ENCODE data around the gene CHRM3. TPM values are rescaled to one million over a fixed set of nuclear protein-coding genes. Genes with fewer than 3 reads are reported as not detected.
"Not testable (repeated sequence)": the region's sequence is repeated elsewhere in the genome, so short reads cannot be mapped to it uniquely, and the experiment has no call there.

Gene CHRM3
- total and polyA plus RNA-seq, 2 donors from 2014 or later: 1.4 to 2.9 TPM

GRCh38 chr1:239367196-239367810 is 19.1 kb upstream of the CHRM3 start:
- Histone ChIP-seq H3K36me3 (ENCODE audit: control insufficient read depth in 2 of 3, insufficient read depth in 3 of 3, low read length in 3 of 3) (no peaks in the 10 kb centered on the region), H3K27me3 (ENCODE audit: control insufficient read depth, insufficient read depth, low read length) (no peaks in the 10 kb centered on the region), H3K9me3 (ENCODE audit: control insufficient read depth in 2 of 3, insufficient read depth in 1 of 3, low read length in 3 of 3) (no peaks in the 10 kb centered on the region), H3K4me3 (ENCODE audit: low read length in 3 of 3) (no peak overlapping the region), H3K9ac (ENCODE audit: low read length in 3 of 3) (no peak overlapping the region), H3K27ac (ENCODE audit: low read depth in 2 of 2, low read length in 2 of 2) (no peak overlapping the region), H3K4me1 (ENCODE audit: control insufficient read depth in 2 of 3, insufficient read depth in 2 of 3, low read depth in 1 of 3, low read length in 3 of 3) (no peaks in the 10 kb centered on the region)
- intact Hi-C loops (cut with DNase I): no loop called here
- DNase-seq: no peak
- no peak for TF ChIP-seq CTCF (IDR thresholded peaks at IDR 0.05; ENCODE audit: borderline replicate concordance, extremely low read depth, insufficient read depth)
- FAIRE-seq: no peak

- Histone ChIP-seq H3K9ac (ENCODE audit: low read length in 3 of 3) (no peak overlapping the region), H3K4me3 (ENCODE audit: low read length in 3 of 3) (no peak overlapping the region), H3K27me3 (ENCODE audit: control insufficient read depth, insufficient read depth, low read length) (no peaks in the 10 kb centered on the region), H3K4me1 (ENCODE audit: control insufficient read depth in 2 of 3, insufficient read depth in 2 of 3, low read depth in 1 of 3, low read length in 3 of 3) (no peaks in the 10 kb centered on the region), H3K27ac (ENCODE audit: low read depth in 2 of 2, low read length in 2 of 2) (no peak overlapping the region), H3K36me3 (ENCODE audit: control insufficient read depth in 2 of 3, insufficient read depth in 3 of 3, low read length in 3 of 3) (no peaks in the 10 kb centered on the region), H3K9me3 (ENCODE audit: control insufficient read depth in 2 of 3, insufficient read depth in 1 of 3, low read length in 3 of 3) (no peaks in the 10 kb centered on the region)
- TF ChIP-seq CTCF (IDR thresholded peaks at IDR 0.05; ENCODE audit: borderline replicate concordance, extremely low read depth, insufficient read depth): no peak
- intact Hi-C loops (cut with DNase I): no loop called here
- FAIRE-seq: no peak
- DNase-seq: peak in 2 of 5 donors; percentile 13 to 21
Observed at GRCh38 chr1:239368436-239369109, 17.8 kb upstream of the CHRM3 start.

GRCh38 chr1:239370869-239371268 is 15.5 kb upstream of the CHRM3 start:
- DNase-seq; intact Hi-C loops (cut with DNase I); H3K4me1 ChIP-seq (ENCODE audit: control insufficient read depth in 2 of 3, insufficient read depth in 2 of 3, low read depth in 1 of 3, low read length in 3 of 3); H3K9me3 ChIP-seq (ENCODE audit: control insufficient read depth in 2 of 3, insufficient read depth in 1 of 3, low read length in 3 of 3); H3K27ac ChIP-seq (ENCODE audit: low read depth in 2 of 2, low read length in 2 of 2); H3K4me3 ChIP-seq (ENCODE audit: low read length in 3 of 3); H3K9ac ChIP-seq (ENCODE audit: low read length in 3 of 3); FAIRE-seq; H3K27me3 ChIP-seq (ENCODE audit: control insufficient read depth, insufficient read depth, low read length); H3K36me3 ChIP-seq (ENCODE audit: control insufficient read depth in 2 of 3, insufficient read depth in 3 of 3, low read length in 3 of 3): not testable (repeated sequence)

GRCh38 chr1:239382666-239383065 is 3.7 kb upstream of the CHRM3 start:
- H3K4me1 ChIP-seq (ENCODE audit: control insufficient read depth in 2 of 3, insufficient read depth in 2 of 3, low read depth in 1 of 3, low read length in 3 of 3): peaks cover 0 to 3% (median 0%) of the 10 kb centered on the region in 3 donors
- DNase-seq (no peak), FAIRE-seq (no peak)
- H3K27me3 ChIP-seq (ENCODE audit: control insufficient read depth, insufficient read depth, low read length): peaks cover 7% of the 10 kb centered on the region
- intact Hi-C loops (cut with DNase I): no loop called here
- H3K27ac ChIP-seq (ENCODE audit: low read depth in 2 of 2, low read length in 2 of 2): no peak overlapping the region
- H3K36me3 ChIP-seq (ENCODE audit: control insufficient read depth in 2 of 3, insufficient read depth in 3 of 3, low read length in 3 of 3): no peaks in the 10 kb centered on the region
- no peak overlapping the region for H3K4me3 ChIP-seq (ENCODE audit: low read length in 3 of 3)
- no peak for TF ChIP-seq CTCF (IDR thresholded peaks at IDR 0.05; ENCODE audit: borderline replicate concordance, extremely low read depth, insufficient read depth)
- no peak overlapping the region for H3K9ac ChIP-seq (ENCODE audit: low read length in 3 of 3)
- no peaks in the 10 kb centered on the region for H3K9me3 ChIP-seq (ENCODE audit: control insufficient read depth in 2 of 3, insufficient read depth in 1 of 3, low read length in 3 of 3)

Data from kidney (tissue), 14 donors.